ENCODE measurements around the gene ZFYVE19. TPM values are rescaled to one million over a fixed set of nuclear protein-coding genes. Genes with fewer than 3 reads are reported as not detected.

Gene ZFYVE19
- total RNA-seq, 1 donor from 2014 or later, result 26.7 TPM

GRCh38 chr15:40808861-40809450 lies 2.1 kb downstream of the ZFYVE19 start:
- DNase-seq (no peak), ATAC-seq (no peak)
- Histone ChIP-seq H3K9me3 (no peaks in the 10 kb centered on the region), H3K27me3 (no peaks in the 10 kb centered on the region), H3K4me3 (peak overlapping the region; percentile 69), H3K27ac (no peak overlapping the region), H3K4me1 (peaks cover 22% of the 10 kb centered on the region), H3K36me3 (peaks cover 23% of the 10 kb centered on the region)
- intact Hi-C loops (cut with DNase I), result no loop called here
- TF ChIP-seq, protein P1, sequence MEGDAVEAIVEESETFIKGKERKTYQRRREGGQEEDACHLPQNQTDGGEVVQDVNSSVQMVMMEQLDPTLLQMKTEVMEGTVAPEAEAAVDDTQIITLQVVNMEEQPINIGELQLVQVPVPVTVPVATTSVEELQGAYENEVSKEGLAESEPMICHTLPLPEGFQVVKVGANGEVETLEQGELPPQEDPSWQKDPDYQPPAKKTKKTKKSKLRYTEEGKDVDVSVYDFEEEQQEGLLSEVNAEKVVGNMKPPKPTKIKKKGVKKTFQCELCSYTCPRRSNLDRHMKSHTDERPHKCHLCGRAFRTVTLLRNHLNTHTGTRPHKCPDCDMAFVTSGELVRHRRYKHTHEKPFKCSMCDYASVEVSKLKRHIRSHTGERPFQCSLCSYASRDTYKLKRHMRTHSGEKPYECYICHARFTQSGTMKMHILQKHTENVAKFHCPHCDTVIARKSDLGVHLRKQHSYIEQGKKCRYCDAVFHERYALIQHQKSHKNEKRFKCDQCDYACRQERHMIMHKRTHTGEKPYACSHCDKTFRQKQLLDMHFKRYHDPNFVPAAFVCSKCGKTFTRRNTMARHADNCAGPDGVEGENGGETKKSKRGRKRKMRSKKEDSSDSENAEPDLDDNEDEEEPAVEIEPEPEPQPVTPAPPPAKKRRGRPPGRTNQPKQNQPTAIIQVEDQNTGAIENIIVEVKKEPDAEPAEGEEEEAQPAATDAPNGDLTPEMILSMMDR (IDR thresholded peaks at IDR 0.05), result no peak

- Histone ChIP-seq H3K4me3 (no peak overlapping the region), H3K4me1 (peaks cover 8% of the 10 kb centered on the region), H3K27me3 (no peaks in the 10 kb centered on the region), H3K27ac (no peak overlapping the region), H3K36me3 (peaks cover 35% of the 10 kb centered on the region), H3K9me3 (no peaks in the 10 kb centered on the region)
- DNase-seq, result no peak
- ATAC-seq, result no peak
- TF ChIP-seq, protein P1 (IDR thresholded peaks at IDR 0.05), result no peak
- intact Hi-C loops (cut with DNase I), result no loop called here
Observed at GRCh38 chr15:40812721-40813425, 6.0 kb downstream of the ZFYVE19 start.

DNA sequence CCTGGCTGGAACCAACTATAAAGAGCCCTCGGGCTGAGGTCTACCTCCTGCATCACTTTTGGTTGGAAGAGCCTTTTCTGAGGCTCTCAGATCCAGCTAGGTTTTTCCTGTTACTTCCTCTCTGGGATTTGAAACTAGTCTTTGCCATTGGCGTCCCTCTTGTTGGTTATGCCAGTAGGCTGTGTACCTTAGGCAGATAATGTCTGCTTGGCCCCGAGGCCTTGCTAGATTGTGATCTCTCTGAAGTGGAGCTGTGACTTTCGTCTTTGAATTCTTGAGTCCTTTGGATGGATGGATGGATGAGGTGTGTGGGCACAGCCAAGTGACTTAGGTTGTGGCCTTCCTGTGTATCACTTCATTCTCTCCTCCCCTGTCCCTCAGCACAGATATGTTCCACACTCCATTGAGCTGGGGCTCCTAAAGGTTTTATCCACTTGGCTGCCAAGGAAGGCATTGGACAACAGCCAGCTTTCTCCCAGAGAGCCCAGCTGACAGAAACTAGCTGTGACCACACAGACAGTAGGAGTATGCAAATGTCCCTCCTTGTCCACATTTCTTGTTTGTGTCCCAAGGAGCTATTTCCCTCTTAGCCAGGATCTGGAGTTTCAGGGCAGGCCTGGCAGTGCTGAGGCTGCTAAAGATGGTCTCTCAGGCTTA lies 8.3 kb downstream of the ZFYVE19 start:
- H3K4me3 ChIP-seq, result no peak overlapping the region
- H3K4me1 ChIP-seq, result no peaks in the 10 kb centered on the region

DNA sequence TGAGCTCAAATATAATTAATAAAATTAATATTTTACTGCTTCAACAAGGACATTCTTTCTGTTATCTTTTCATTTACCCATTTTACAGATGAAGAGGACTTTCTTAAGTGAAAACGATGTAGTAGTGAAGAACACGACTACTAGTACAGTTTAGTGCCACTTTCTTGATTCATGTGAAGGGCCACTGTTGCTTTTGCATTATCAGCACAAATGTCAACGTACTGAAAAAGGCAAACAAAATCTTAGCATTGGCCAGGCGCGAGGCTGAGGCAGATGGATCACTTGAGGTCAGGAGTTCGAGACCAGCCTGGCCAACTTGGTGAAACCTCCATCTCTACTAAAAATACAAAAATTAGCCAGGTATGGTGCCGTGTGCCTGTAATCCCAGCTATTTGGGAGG lies 12.2 kb downstream of the ZFYVE19 start:
- Histone ChIP-seq H3K4me1 (no peaks in the 10 kb centered on the region), H3K27me3 (no peaks in the 10 kb centered on the region), H3K9me3 (no peaks in the 10 kb centered on the region), H3K27ac (no peak overlapping the region), H3K4me3 (no peak overlapping the region), H3K36me3 (peaks cover 11% of the 10 kb centered on the region)
- TF ChIP-seq, protein P1 (IDR thresholded peaks at IDR 0.05), result no peak
- no peak for ATAC-seq
- intact Hi-C loops (cut with DNase I), result no loop called here
- peak; percentile 20 for DNase-seq

More for the DNA sequence above, 8.3 kb downstream of the ZFYVE19 start:
- TF ChIP-seq, protein P1 (IDR thresholded peaks at IDR 0.05), result no peak
- Histone ChIP-seq H3K27me3 (no peaks in the 10 kb centered on the region), H3K36me3 (peaks cover 35% of the 10 kb centered on the region), H3K9me3 (no peaks in the 10 kb centered on the region), H3K27ac (no peak overlapping the region)
- ATAC-seq (no peak), DNase-seq (no peak)
- intact Hi-C loops (cut with DNase I), result no loop called here

- H3K9me3 ChIP-seq, result no peaks in the 10 kb centered on the region
- no peak for DNase-seq
- no peak for ATAC-seq
Observed at GRCh38 chr15:40821195-40821594, 14.3 kb downstream of the ZFYVE19 start.

More at GRCh38 chr15:40821195-40821594, 14.3 kb downstream of the ZFYVE19 start:
- H3K36me3 ChIP-seq, result no peaks in the 10 kb centered on the region
- H3K27me3 ChIP-seq, result no peaks in the 10 kb centered on the region
- no peak overlapping the region for H3K4me3 ChIP-seq
- intact Hi-C loops (cut with DNase I), result no loop called here
- no peaks in the 10 kb centered on the region for H3K4me1 ChIP-seq
- TF ChIP-seq, protein P1 (IDR thresholded peaks at IDR 0.05), result no peak
- H3K27ac ChIP-seq, result no peak overlapping the region

Data from upper lobe of right lung (tissue), 1 donor.